Activated CD4-positive, alpha-beta T cell treated with anti-CD3 and anti-CD28 coated beads, Interleukin-2, amount 50 U/mL, for 48 hours (primary cell): ENCODE measurements around the gene TADA2B.
"Not testable (repeated sequence)": the region's sequence is repeated elsewhere in the genome, so short reads cannot be mapped to it uniquely, and the experiment has no call there.

Experiments used
- DNase-seq, 2 experiments: peaks; one replicate each; pipeline ENCODE4 v3.0.0-alpha.2; 2020

The TADA2B gene

DNA sequence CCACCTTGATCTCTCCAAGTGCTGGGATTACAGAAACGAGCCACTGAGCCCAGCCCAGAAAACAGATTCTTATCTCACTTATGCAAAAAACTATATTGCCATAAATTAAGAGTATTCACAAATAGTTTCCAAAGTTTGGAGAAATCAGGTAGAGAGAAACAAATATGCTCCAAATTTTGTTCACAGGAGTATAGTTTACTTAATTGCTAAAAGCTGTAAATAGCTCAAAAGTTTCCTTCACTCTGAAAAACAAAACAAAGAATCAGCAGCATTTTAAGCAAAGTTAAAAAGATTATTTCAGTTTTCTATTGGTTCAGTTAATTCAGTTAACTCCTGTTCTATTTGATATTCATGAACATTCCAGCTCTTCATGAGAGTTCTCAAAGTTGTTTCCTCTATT lies 43.2 kb downstream of the TADA2B start:
- DNase-seq, result no peak

GRCh38 chr4:7087036-7087435 lies 43.9 kb downstream of the TADA2B start:
- DNase-seq, result no peak

GRCh38 chr4:7089213-7089986 lies 46.2 kb downstream of the TADA2B start:
- no peak for DNase-seq

GRCh38 chr4:7092026-7092425 lies 48.9 kb downstream of the TADA2B start:
- DNase-seq, result no peak

DNA sequence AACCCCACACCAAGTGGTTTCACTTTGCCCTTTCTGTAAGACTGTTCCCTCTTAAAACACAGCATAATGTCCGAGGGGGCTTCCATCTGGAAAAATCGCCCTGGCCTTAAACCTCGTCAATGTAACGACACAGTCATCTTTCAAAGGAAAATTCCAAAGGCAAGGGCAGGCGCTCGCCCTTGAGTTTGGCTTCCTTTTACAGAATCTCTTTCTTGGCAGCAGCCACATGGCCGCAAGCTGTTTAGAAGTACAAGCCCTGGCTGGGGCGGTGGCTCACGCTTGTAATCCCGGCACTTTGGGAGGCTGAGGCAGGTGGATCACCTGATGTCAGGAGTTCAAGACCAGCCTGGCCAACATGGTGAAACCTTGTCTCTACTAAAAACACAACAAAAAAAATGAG lies 51.7 kb downstream of the TADA2B start:
- DNase-seq, result no peak

GRCh38 chr4:7095611-7096155 lies 52.5 kb downstream of the TADA2B start:
- no peak for DNase-seq

GRCh38 chr4:7096236-7096635 lies 53.1 kb downstream of the TADA2B start:
- no peak for DNase-seq

DNA sequence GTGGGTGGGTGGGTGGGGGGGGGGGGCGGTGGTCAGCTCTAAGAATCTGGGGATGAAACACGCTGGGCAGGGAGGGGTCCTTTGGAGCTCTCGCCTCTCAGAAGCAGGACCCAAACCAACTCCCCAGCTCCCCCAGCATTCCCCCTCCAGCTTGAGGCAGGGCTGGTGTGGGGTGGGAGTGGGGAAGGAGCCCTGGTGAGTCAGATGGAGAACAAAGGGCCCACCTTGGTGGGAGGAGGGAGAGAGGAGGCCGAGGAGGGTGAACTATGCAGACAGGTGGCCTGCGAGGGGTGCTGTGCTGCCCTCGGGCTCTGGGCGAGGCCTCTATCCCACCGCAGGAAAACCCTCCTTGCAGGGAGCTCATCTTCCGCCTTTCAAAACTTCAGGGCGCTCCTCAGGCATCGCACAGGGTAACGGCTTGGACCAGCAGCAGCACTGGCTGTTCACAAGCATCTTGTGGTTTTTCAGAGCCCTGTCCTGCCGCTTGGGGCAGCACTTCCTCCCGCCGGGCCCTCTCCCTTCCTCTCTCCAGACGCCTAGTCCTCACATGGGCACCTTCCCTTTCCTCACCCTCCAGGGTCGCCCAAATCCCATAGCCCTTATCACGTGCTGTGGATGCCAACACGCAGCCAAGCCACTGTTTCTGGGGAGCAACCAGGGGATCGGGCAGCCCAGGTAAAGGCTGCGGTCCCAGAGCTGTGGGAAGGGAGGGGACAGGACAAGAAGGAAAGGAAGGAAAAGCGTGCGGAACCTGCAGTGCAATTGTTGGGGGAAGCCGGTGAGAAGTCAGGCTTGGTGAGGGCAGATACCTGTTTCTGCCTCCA lies 58.7 kb downstream of the TADA2B start:
- DNase-seq, result peak; percentile 62 to 74

DNA sequence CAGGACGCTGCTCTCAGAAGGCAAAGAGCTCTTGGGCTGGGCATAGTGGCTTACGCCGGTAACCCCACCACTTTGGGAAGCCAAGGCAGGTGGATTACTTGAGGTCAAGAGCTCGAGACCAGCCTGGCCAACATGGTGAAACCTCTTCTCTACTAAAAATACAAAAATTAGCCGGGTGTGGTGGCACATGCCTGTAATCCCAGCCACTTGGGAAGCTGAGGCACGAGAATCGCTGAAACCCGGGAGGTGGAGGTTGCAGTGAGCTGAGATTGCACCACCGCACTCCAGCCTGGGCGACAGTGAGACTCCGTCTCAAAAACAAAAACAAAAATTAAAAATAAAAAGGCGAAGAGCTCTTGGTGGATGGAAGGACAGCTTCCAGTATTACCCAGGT lies 59.3 kb downstream of the TADA2B start:
- DNase-seq, result not testable (repeated sequence)

DNA sequence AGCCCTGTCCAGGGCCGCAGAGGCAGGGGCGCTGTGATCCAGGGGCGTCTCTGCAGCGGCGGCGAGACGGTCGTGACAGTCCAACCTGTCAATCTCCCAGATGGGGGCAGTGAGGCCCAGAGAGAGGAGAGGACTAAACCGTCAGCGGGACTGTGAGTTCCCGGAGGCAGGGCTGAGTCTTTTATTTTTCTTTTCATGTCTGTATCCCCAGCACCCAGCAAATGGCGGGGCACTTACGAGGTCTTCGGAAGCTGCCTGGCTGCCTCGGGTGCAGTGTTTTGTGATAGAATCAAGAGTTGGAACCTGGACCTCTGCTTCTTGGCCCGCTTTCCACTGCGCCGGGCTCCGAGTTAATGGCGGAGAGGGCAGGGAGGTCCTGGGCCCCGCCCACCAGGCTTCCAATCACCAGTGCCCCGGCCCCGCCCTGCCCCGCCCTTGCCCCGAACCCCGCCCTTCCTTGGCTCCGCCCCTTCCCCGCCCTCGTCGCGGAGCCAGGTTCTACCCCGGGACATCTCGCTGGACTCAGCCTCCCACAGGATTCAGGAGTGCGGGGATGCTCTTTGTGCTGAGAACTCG lies 59.9 kb downstream of the TADA2B start:
- DNase-seq, result peak; percentile 86 to 88

DNA sequence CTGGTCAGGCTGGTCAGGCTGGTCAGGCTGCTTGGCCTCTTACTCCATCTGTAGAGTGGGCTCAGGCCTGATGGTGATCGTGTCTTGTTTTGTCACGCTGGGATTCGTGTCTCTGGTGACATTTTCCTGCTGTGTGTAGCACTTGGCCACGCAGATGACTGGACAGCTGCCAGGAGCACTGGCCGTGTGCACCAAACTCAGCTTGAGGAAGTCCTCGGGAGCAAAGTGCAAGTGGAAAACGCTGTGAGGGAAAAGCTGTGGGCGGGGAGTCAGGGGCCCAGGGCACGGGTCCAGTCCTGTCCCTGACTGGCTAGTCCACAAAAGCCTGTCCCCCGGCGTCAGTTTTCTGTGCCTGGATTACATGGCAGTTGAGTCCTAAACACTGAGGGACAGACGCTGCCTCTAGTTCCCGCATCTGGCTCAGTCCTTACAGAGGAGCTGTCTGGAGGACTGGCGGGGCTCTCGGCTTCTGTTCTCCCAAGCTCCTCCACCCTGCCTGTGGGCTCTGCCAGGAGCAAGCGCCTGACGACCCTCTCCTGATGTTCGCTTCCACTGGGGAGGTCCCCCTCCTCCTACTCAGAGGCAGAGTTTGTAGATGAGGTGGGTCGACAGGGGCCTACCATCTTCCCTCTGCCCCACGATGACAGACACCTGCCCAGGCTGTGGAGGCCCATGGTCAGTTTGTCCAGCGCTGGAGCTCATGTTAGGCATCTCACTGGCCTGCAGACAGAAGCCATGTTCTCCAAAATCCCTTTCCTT lies 60.6 kb downstream of the TADA2B start:
- DNase-seq, result peak in 1 of 2 experiments; percentile 2

GRCh38 chr4:7104366-7105031 lies 61.3 kb downstream of the TADA2B start:
- DNase-seq, result no peak

- DNase-seq, result no peak
These were observed 62.1 kb downstream of the TADA2B start for GRCh38 chr4:7105276-7105675.

DNA sequence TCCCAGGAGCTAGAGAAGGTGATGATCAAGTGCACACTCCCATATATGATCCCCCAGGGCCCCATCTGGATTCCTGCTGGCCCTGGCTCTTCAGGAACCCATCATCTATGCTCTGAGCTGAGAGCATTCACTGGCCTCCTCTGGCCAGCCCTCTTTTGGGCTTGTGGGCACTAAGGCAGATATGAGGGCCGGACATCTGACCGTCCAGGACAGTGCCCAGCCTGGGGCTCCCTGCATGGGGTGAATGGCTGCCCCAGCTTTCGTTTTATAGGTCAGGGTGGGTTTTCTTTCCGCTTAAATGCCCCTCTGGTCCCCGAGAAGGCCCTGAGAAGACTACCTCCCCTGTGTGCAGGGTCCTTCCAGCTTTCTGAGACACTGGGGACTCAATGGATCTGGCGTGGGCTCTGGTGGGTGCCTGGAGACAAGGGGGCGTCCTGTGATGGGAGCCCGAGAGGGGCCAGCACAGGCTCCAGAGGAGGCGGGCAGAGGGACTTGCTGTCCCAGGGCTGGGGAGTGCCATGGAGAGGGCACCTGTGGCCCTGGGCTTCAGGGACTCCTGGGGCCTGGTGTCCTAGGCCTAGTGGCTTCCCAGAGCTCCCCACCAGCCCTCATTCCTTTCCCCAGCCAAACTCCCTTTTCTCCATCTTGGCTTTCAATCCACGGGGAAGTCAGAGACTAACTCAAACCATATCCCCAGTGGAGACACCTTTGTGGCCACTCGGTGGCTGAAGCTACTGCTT lies 64.2 kb downstream of the TADA2B start:
- DNase-seq, result no peak
